ENCODE data around the gene THPO.
"Not testable (repeated sequence)": the region's sequence is repeated elsewhere in the genome, so short reads cannot be mapped to it uniquely, and the experiment has no call there.

THPO gene

DNA sequence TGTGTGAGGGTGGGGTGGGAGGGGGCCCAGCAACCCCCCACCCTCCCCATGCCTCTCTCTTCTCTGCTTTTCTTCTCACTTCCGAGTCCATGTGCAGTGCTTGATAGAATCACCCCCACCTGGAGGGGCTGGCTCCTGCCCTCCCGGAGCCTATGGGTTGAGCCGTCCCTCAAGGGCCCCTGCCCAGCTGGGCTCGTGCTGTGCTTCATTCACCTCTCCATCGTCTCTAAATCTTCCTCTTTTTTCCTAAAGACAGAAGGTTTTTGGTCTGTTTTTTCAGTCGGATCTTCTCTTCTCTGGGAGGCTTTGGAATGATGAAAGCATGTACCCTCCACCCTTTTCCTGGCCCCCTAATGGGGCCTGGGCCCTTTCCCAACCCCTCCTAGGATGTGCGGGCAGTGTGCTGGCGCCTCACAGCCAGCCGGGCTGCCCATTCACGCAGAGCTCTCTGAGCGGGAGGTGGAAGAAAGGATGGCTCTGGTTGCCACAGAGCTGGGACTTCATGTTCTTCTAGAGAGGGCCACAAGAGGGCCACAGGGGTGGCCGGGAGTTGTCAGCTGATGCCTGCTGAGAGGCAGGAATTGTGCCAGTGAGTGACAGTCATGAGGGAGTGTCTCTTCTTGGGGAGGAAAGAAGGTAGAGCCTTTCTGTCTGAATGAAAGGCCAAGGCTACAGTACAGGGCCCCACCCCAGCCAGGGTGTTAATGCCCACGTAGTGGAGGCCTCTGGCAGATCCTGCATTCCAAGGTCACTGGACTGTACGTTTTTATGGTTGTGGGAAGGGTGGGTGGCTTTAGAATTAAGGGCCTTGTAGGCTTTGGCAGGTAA lies 32.5 kb downstream of the THPO start:
- TF ChIP-seq, protein P1, sequence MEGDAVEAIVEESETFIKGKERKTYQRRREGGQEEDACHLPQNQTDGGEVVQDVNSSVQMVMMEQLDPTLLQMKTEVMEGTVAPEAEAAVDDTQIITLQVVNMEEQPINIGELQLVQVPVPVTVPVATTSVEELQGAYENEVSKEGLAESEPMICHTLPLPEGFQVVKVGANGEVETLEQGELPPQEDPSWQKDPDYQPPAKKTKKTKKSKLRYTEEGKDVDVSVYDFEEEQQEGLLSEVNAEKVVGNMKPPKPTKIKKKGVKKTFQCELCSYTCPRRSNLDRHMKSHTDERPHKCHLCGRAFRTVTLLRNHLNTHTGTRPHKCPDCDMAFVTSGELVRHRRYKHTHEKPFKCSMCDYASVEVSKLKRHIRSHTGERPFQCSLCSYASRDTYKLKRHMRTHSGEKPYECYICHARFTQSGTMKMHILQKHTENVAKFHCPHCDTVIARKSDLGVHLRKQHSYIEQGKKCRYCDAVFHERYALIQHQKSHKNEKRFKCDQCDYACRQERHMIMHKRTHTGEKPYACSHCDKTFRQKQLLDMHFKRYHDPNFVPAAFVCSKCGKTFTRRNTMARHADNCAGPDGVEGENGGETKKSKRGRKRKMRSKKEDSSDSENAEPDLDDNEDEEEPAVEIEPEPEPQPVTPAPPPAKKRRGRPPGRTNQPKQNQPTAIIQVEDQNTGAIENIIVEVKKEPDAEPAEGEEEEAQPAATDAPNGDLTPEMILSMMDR (IDR thresholded peaks at IDR 0.05; ENCODE audit: control insufficient read depth, insufficient read depth, low read depth, low read length, missing control alignments): peak; percentile 54
- no peak overlapping the region for H3K4me3 ChIP-seq (ENCODE audit: control insufficient read depth, low read depth, low read length)
- DNase-seq (ENCODE audit: low read depth): no peak

DNA sequence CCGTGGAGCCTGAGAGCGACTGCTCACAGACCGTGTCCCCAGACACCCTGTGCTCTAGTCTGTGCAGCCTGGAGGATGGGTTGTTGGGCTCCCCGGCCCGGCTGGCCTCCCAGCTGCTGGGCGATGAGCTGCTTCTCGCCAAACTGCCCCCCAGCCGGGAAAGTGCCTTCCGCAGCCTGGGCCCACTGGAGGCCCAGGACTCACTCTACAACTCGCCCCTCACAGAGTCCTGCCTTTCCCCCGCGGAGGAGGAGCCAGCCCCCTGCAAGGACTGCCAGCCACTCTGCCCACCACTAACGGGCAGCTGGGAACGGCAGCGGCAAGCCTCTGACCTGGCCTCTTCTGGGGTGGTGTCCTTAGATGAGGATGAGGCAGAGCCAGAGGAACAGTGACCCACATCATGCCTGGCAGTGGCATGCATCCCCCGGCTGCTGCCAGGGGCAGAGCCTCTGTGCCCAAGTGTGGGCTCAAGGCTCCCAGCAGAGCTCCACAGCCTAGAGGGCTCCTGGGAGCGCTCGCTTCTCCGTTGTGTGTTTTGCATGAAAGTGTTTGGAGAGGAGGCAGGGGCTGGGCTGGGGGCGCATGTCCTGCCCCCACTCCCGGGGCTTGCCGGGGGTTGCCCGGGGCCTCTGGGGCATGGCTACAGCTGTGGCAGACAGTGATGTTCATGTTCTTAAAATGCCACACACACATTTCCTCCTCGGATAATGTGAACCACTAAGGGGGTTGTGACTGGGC lies 33.3 kb downstream of the THPO start:
- no peak for DNase-seq (ENCODE audit: low read depth)
- H3K4me3 ChIP-seq (ENCODE audit: control insufficient read depth, low read depth, low read length): no peak overlapping the region
- TF ChIP-seq, protein P1 (IDR thresholded peaks at IDR 0.05; ENCODE audit: control insufficient read depth, insufficient read depth, low read depth, low read length, missing control alignments): no peak

DNA sequence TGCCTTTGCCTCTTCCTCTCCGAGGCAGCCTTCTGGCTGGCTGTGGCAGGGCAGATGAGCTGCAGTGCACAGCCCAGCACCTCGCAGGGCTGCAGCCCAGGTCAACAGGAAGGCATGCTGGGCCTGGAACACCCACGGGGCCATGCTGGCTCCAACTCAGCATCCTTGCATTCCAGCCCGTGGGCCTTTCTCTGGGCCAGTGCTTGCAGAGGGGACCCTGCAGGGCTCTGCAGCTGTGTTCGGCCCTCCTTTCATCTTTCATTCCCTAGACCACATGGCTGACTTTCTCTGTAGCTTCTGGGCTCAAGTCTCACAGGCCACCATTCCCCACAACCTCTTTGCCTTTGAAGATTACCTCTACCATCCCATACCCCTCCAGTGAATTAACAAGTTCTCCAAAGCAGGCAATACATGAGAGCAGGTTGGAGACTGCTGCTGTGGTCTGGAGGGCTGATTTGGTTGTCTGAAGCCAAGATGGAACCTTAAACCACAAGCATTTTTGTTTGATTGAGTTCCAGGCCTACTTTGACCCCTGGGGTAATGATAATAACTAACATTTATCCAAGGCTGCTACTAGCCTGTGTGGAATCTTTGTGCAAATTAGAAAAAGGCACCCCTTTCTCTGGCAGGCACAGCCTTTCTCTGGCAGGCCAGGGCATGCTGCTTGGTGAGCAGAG lies 34.7 kb downstream of the THPO start:
- DNase-seq (ENCODE audit: low read depth): no peak
- TF ChIP-seq, protein P1 (IDR thresholded peaks at IDR 0.05; ENCODE audit: control insufficient read depth, insufficient read depth, low read depth, low read length, missing control alignments): no peak
- H3K4me3 ChIP-seq (ENCODE audit: control insufficient read depth, low read depth, low read length): no peak overlapping the region

DNA sequence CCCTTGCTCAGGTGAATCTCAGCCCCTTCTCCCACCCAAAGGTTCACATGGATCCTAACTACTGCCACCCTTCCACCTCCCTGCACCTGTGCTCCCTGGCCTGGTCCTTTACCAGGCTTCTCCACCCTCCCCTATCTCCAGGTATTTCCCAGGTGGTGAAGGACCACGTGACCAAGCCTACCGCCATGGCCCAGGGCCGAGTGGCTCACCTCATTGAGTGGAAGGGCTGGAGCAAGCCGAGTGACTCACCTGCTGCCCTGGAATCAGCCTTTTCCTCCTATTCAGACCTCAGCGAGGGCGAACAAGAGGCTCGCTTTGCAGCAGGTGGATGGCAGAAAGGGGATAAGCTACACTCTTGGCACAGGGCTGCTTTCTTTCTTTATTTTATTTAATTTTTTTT lies 36.1 kb downstream of the THPO start:
- no peak overlapping the region for H3K4me3 ChIP-seq (ENCODE audit: control insufficient read depth, low read depth, low read length)
- DNase-seq (ENCODE audit: low read depth): no peak
- TF ChIP-seq, protein P1 (IDR thresholded peaks at IDR 0.05; ENCODE audit: control insufficient read depth, insufficient read depth, low read depth, low read length, missing control alignments): no peak

DNA sequence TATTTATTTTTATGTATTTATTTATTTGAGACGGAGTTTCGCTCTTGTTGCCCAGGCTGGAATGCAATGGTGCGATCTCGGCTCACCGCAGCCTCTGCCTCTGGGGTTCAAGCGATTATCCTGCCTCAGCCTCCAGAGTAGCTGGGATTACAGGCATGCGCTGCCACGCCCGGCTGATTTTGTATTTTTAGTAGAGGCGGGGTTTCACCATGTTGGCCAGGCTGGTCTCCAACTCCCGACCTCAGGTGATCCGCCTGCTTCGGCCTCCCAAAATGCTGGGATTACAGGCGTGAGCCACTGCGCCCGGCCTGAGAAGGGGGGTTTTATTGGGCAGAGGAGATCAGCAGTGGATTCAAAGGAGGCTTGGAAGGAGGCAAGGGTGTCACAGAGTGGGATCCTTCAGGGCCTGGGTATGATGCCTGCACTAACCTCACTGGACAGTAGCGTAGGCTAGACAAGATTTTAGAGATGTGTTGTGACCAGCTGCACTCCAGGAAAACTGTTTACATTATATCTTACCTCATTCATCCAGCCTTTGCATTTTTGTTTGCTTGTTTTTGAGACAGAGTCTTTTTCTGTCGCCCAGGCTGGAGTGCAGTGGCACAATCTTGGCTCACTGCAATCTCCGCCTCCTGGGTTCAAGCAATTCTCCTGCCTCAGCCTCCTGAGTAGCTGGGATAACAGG lies 38.4 kb downstream of the THPO start:
- DNase-seq (ENCODE audit: low read depth); H3K4me3 ChIP-seq (ENCODE audit: control insufficient read depth, low read depth, low read length): not testable (repeated sequence)

DNA sequence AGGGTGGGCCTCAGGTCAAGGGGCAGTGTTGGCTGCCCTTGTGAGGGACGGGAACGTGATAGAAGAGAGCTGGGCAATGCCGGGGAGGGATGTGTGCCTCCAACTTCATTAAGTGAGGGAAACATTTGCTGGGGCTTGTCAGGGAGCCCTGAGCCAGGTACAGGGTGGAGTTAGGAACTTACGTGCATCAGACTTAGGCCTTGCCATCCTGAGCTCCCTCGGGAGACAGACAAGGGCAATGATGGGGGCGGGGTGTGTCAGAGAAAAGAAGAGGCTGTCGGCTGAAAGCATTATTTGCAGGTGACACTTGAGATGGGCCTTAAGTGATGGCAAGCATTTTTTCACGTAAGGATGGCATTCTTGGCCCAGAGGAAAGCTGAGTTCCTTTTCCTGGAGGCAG lies 39.0 kb downstream of the THPO start:
- TF ChIP-seq, protein P1 (IDR thresholded peaks at IDR 0.05; ENCODE audit: control insufficient read depth, insufficient read depth, low read depth, low read length, missing control alignments): no peak
- DNase-seq (ENCODE audit: low read depth): no peak
- no peak overlapping the region for H3K4me3 ChIP-seq (ENCODE audit: control insufficient read depth, low read depth, low read length)

Measured in AG09309 (cell line).